Suprapubic skin (tissue), 4 donors: Measurements from ENCODE around the gene ATP1A4. TPM values are rescaled to one million over a fixed set of nuclear protein-coding genes. Genes with fewer than 3 reads are reported as not detected.
A peak's percentile ranks its signal among the peaks of the same experiment; 100 is the strongest.

ENCODE experiments used
- DNase-seq, 2 donors: peaks; one replicate each; pipeline ENCODE4 v3.0.0-alpha.2; 2019; ENCODE audit warnings: low spot score in 2 of 2
- H3K27ac ChIP-seq: fragments of 200-600 bp; sonication (generic); one replicate; pipeline ENCODE4 v1.5.1; 2019
- H3K27me3 ChIP-seq: fragments of 200-600 bp; sonication (generic); one replicate; pipeline ENCODE4 v1.5.1; 2019
- H3K36me3 ChIP-seq: fragments of 200-600 bp; sonication (generic); one replicate; pipeline ENCODE4 v1.5.1; 2019
- H3K4me1 ChIP-seq: fragments of 200-600 bp; sonication (generic); one replicate; pipeline ENCODE4 v1.5.1; 2019
- H3K4me3 ChIP-seq: fragments of 200-600 bp; sonication (generic); one replicate; pipeline ENCODE4 v1.5.1; 2019; ENCODE audit warnings: mild to moderate bottlenecking
- H3K9me3 ChIP-seq: fragments of 200-600 bp; sonication (generic); one replicate; pipeline ENCODE4 v1.5.1; 2019
- CTCF ChIP-seq, 2 donors: fragments of 200-600 bp in 1 of 2; fragments of 450-650 bp in 1 of 2; sonication (generic) in 1 of 2; IDR thresholded peaks; one replicate each; pipeline ENCODE4 v1.5.1; 2016 to 2019; ENCODE audit warnings: antibody characterized with exemption in 2 of 2, mild to moderate bottlenecking in 1 of 2, moderate library complexity in 1 of 2
- EP300 ChIP-seq: sonication (generic); formaldehyde crosslinking; IDR thresholded peaks from one replicate; pipeline ENCODE4 v1.6.1; 2017; ENCODE audit warnings: antibody characterized with exemption
- POLR2A ChIP-seq, 2 donors: fragments of 450-650 bp; IDR thresholded peaks; one replicate each; pipeline ENCODE4 v1.6.1; 2017; ENCODE audit warnings: antibody characterized with exemption in 2 of 2, mild to moderate bottlenecking in 2 of 2, moderate library complexity in 2 of 2
- POLR2AphosphoS5 ChIP-seq, 3 donors: sonication (generic); formaldehyde crosslinking; IDR thresholded peaks; one replicate each; pipeline ENCODE4 v1.6.1; 2017; ENCODE audit warnings: antibody characterized with exemption in 3 of 3
- whole genome bisulfite sequencing: methylation state at CpG from one replicate; pipeline ENCODE4 v1.1.5; 2018; 5-methylcytosine and 5-hydroxymethylcytosine counted together
- total RNA-seq, 4 donors: library from RNA; depleted of rRNA; stranded (reverse); fragments of >200 nt; gene quantifications; one replicate each; pipeline ENCODE4 v1.1.0, GENCODE V29; 2016

Gene ATP1A4
- total RNA-seq, 4 donors from 2014 or later: not detected

- TF ChIP-seq POLR2AphosphoS5 (IDR thresholded peaks at IDR 0.05) (no peak), POLR2A (IDR thresholded peaks at IDR 0.05) (no peak), EP300 (no peak), CTCF (IDR thresholded peaks at IDR 0.05) (no peak)
- Histone ChIP-seq H3K27me3 (no peaks in the 10 kb centered on the region), H3K36me3 (no peaks in the 10 kb centered on the region), H3K4me3 (no peak overlapping the region), H3K27ac (no peak overlapping the region), H3K4me1 (peaks cover 10% of the 10 kb centered on the region), H3K9me3 (no peaks in the 10 kb centered on the region)
- DNase-seq: no peak
- WGBS: 83% methylated on average over 4 of the region's 4 CpGs
Observed at GRCh38 chr1:160196143-160196542, 44.7 kb downstream of the ATP1A4 start.

GRCh38 chr1:160197231-160197630 lies 45.8 kb downstream of the ATP1A4 start:
- WGBS: 91% methylated on average over 4 of the region's 4 CpGs
- Histone ChIP-seq H3K36me3 (no peaks in the 10 kb centered on the region), H3K27me3 (no peaks in the 10 kb centered on the region), H3K4me3 (no peak overlapping the region), H3K9me3 (no peaks in the 10 kb centered on the region), H3K4me1 (peaks cover 10% of the 10 kb centered on the region), H3K27ac (no peak overlapping the region)
- TF ChIP-seq CTCF (IDR thresholded peaks at IDR 0.05) (no peak), POLR2A (IDR thresholded peaks at IDR 0.05) (no peak), EP300 (no peak), POLR2AphosphoS5 (IDR thresholded peaks at IDR 0.05) (no peak)
- DNase-seq: no peak

GRCh38 chr1:160200786-160201185 lies 49.4 kb downstream of the ATP1A4 start:
- H3K4me1 ChIP-seq: peaks cover 10% of the 10 kb centered on the region
- no peaks in the 10 kb centered on the region for H3K9me3 ChIP-seq
- H3K27ac ChIP-seq: no peak overlapping the region
- H3K4me3 ChIP-seq: no peak overlapping the region
- H3K36me3 ChIP-seq: no peaks in the 10 kb centered on the region
- TF ChIP-seq POLR2AphosphoS5 (IDR thresholded peaks at IDR 0.05): no peak
- TF ChIP-seq POLR2A (IDR thresholded peaks at IDR 0.05): no peak
- TF ChIP-seq CTCF (IDR thresholded peaks at IDR 0.05): no peak
- no peak for TF ChIP-seq EP300
- DNase-seq: no peak
- no peaks in the 10 kb centered on the region for H3K27me3 ChIP-seq
- WGBS: 86% methylated on average over 4 of the region's 4 CpGs

- Histone ChIP-seq H3K4me3 (peak overlapping the region; percentile 87), H3K9me3 (no peaks in the 10 kb centered on the region), H3K36me3 (peaks cover 10% of the 10 kb centered on the region), H3K27me3 (no peaks in the 10 kb centered on the region), H3K4me1 (peaks cover 47% of the 10 kb centered on the region), H3K27ac (peak overlapping the region; percentile 96)
- WGBS: 20% methylated on average over 7 of the region's 7 CpGs
- DNase-seq: no peak
- TF ChIP-seq EP300 (no peak), POLR2A (IDR thresholded peaks at IDR 0.05) (no peak), CTCF (IDR thresholded peaks at IDR 0.05) (no peak), POLR2AphosphoS5 (IDR thresholded peaks at IDR 0.05) (no peak)
Observed at GRCh38 chr1:160204526-160205241, 53.3 kb downstream of the ATP1A4 start.

GRCh38 chr1:160205242-160206035 lies 54.0 kb downstream of the ATP1A4 start, which contains the start of gene PEA15:
Gene PEA15 (plus strand): TSS chr1:160205384. CDS start chr1:160211545, 6,161 bp downstream.
- Histone ChIP-seq H3K27ac (peak within 1 kb of the TSS; percentile 96), H3K4me3 (peak within 1 kb of the TSS; percentile 87), H3K9me3 (no peaks in the 10 kb centered on the region), H3K27me3 (no peaks in the 10 kb centered on the region), H3K36me3 (peaks cover 15% of the 10 kb centered on the region), H3K4me1 (peaks cover 55% of the 10 kb centered on the region)
- peak; percentile 80 to 85 for DNase-seq
- peak; percentile 14 to 54 for TF ChIP-seq POLR2A (IDR thresholded peaks at IDR 0.05)
- TF ChIP-seq CTCF (IDR thresholded peaks at IDR 0.05): no peak
- 0% methylated on average over 18 of the region's 76 CpGs for WGBS
